K562 (cell line): ENCODE measurements around the gene STK4. TPM values are rescaled to one million over a fixed set of nuclear protein-coding genes. Genes with fewer than 3 reads are reported as not detected.

Experiments used
- ATAC-seq: fragments of 200-7000 bp; cut with Tn5 transposase; 3 replicates; pipeline ENCODE4 v1.9.1; 2020; ENCODE audit warnings: moderate library complexity
- BruUV-seq: library from RNA; stranded (reverse); fragments of 400-500 nt; replicated peaks from 2 replicates; lab custom pipeline; 2021; lab: Mats Ljungman, UMichigan
- CTCF ChIA-PET: fragments of 300-600 bp; formaldehyde crosslinking; extraction: SDS; loops from one replicate; lab custom pipeline; 2021; ENCODE audit warnings: low intra/inter-chr PET ratio; lab: Yijun Ruan, JAX
- POLR2A ChIA-PET: fragments of 300-600, 350-650 bp; sonication (Branson Sonifier 250); formaldehyde crosslinking; extraction: SDS; loops from one replicate; lab custom pipeline; 2021; ENCODE audit warnings: antibody characterized with exemption, inconsistent platforms; lab: Yijun Ruan, JAX
- DNase-seq, 4 experiments: peaks; one replicate each; pipeline versions ENCODE4 v3.0.0 to v3.0.0-alpha.2; 2011 to 2018; ENCODE audit warnings: low spot score in 3 of 4, mixed read lengths in 3 of 4; ENCODE audit errors: extremely low read depth in 1 of 4
- FAIRE-seq: peaks from 2 replicates; lab custom pipeline; 2011; peaks lifted over from hg19 to GRCh38; lab: Jason Lieb, UNC
- H2AFZ ChIP-seq: 2 replicates; pipeline ENCODE4 v1.6.0; 2011; ENCODE audit warnings: low read depth, low read length, control low read depth, inconsistent platforms
- H3K27ac ChIP-seq: fragments of 200-600 bp; 3 replicates; pipeline ENCODE4 v1.8.0; 2011; ENCODE audit warnings: low read depth, mild to moderate bottlenecking, control low read depth, inconsistent platforms, low read length, moderate library complexity, mixed read lengths; ENCODE audit errors: extremely low read depth
- H3K27me3 ChIP-seq, 2 experiments: fragments of 300-600 bp in 1 of 2; 2 replicates in 1 of 2; 3 replicates in 1 of 2; pipeline versions ENCODE4 v1.6.0 to v1.8.0; 2011; ENCODE audit warnings: inconsistent platforms in 2 of 2, low read length in 2 of 2, mild to moderate bottlenecking in 1 of 2, mixed read lengths in 1 of 2, moderate library complexity in 1 of 2; ENCODE audit not compliant: control insufficient read depth in 2 of 2, insufficient read depth in 2 of 2
- H3K36me3 ChIP-seq: fragments of 300-600 bp; 3 replicates; pipeline ENCODE4 v1.8.0; 2011; ENCODE audit warnings: mild to moderate bottlenecking, low read length, inconsistent platforms; ENCODE audit not compliant: control insufficient read depth, insufficient read depth
- H3K4me1 ChIP-seq, 2 experiments: fragments of 200-600 bp in 1 of 2; replicated peaks in 1 of 2; 2 replicates in 1 of 2; 3 replicates in 1 of 2; pipeline versions ENCODE4 v1.5.1 to v1.8.0; 2011; ENCODE audit warnings: inconsistent platforms in 2 of 2, low read length in 2 of 2, mild to moderate bottlenecking in 1 of 2, mixed read lengths in 1 of 2, moderate library complexity in 1 of 2; ENCODE audit not compliant: control insufficient read depth in 2 of 2, insufficient read depth in 2 of 2
- H3K4me2 ChIP-seq: 2 replicates; pipeline ENCODE4 v1.6.1; 2011; ENCODE audit warnings: low read length, control low read depth, inconsistent platforms, mixed read lengths; ENCODE audit not compliant: insufficient read depth
- H3K4me3 ChIP-seq: fragments of 200-600 bp; sonication (generic), shearing (Covaris generic); 2 replicates; pipeline ENCODE4 v1.5.1; 2016; ENCODE audit warnings: control low read depth, inconsistent platforms
- H3K79me2 ChIP-seq: fragments of 200-600 bp; 3 replicates; pipeline ENCODE4 v1.8.0; 2011; ENCODE audit warnings: low read length, inconsistent platforms; ENCODE audit not compliant: control insufficient read depth, insufficient read depth
- H3K9ac ChIP-seq, 2 experiments: 2 replicates each; pipeline versions ENCODE4 v1.6.0 to v1.6.1; 2011; ENCODE audit warnings: low read depth in 2 of 2, low read length in 2 of 2, control low read depth in 1 of 2, inconsistent platforms in 1 of 2, mild to moderate bottlenecking in 1 of 2, mixed read lengths in 1 of 2; ENCODE audit not compliant: insufficient read depth in 1 of 2
- H3K9me1 ChIP-seq: one replicate; pipeline ENCODE4 v1.6.0; 2011; ENCODE audit warnings: inconsistent platforms, mild to moderate bottlenecking, low read length, moderate library complexity; ENCODE audit not compliant: control insufficient read depth, insufficient read depth
- H3K9me3 ChIP-seq: replicated peaks from 2 replicates; pipeline ENCODE4 v1.5.1; 2011; ENCODE audit warnings: low read depth, low read length, inconsistent platforms; ENCODE audit not compliant: control insufficient read depth, insufficient read depth
- H4K20me1 ChIP-seq: replicated peaks from 2 replicates; pipeline ENCODE4 v1.6.1; 2011; ENCODE audit warnings: low read length, inconsistent platforms, mixed read lengths; ENCODE audit not compliant: control insufficient read depth, insufficient read depth
- ADNP ChIP-seq: fragments of 200-800 bp; sonication (Bioruptor generic); IDR thresholded peaks from 2 replicates; pipeline ENCODE4 v1.6.1; 2016; ENCODE audit warnings: missing genetic modification characterization, missing compliant biosample characterization
- CBFA2T3 ChIP-seq: fragments of 450-650 bp; IDR thresholded peaks from 2 replicates; pipeline ENCODE4 v1.6.1; 2017
- HDAC2 ChIP-seq: fragments of 450-650 bp; IDR thresholded peaks from 2 replicates; pipeline ENCODE4 v1.6.1; 2016; ENCODE audit warnings: mild to moderate bottlenecking
- HLTF ChIP-seq: fragments of 450-650 bp; IDR thresholded peaks from 2 replicates; pipeline ENCODE4 v1.6.1; 2016
- IFI16 ChIP-seq: fragments of 250-450 bp; sonication (Bioruptor Pico); IDR thresholded peaks from 2 replicates; pipeline ENCODE4 v2.1.2; 2022; ENCODE audit warnings: mild to moderate bottlenecking, inconsistent platforms
- KDM1A ChIP-seq, 2 experiments: fragments of 450-650 bp; IDR thresholded peaks; 2 replicates each; pipeline ENCODE4 v1.6.1; 2016; ENCODE audit warnings: mild to moderate bottlenecking in 2 of 2
- RAD51 ChIP-seq: fragments of 450-650 bp; IDR thresholded peaks from 2 replicates; pipeline ENCODE4 v1.7.1; 2016; ENCODE audit warnings: low read depth, mild to moderate bottlenecking, borderline replicate concordance
- RBM25 ChIP-seq: fragments of 200-400 bp; formaldehyde crosslinking; IDR thresholded peaks from 2 replicates; pipeline ENCODE4 v1.6.1; 2018; ENCODE audit warnings: low read length, low read depth, moderate library complexity; ENCODE audit not compliant: severe bottlenecking
- ZBTB33 ChIP-seq: sonication (generic); formaldehyde crosslinking; IDR thresholded peaks from 2 replicates; pipeline ENCODE4 v1.8.1; 2023; ENCODE audit warnings: mild to moderate bottlenecking, missing genetic modification reagents
- ZNF280B ChIP-seq: fragments of 250-450 bp; sonication (Bioruptor Pico); IDR thresholded peaks from 2 replicates; pipeline ENCODE4 v1.5.1; 2021; ENCODE audit warnings: mild to moderate bottlenecking
- ZNF518B ChIP-seq: fragments of 250-450 bp; sonication (Bioruptor Pico); IDR thresholded peaks from 2 replicates; pipeline ENCODE4 v1.5.0; 2021; ENCODE audit warnings: mild to moderate bottlenecking, moderate library complexity
- ZNF589 ChIP-seq: fragments of 200-800 bp; sonication (Bioruptor generic); IDR thresholded peaks from 2 replicates; pipeline ENCODE4 v1.6.1; 2016; ENCODE audit warnings: low read depth, missing genetic modification characterization, missing compliant biosample characterization
- ZNF639 ChIP-seq, 2 experiments: fragments of 200-800 bp in 1 of 2; sonication (Bioruptor generic) in 1 of 2; sonication (generic) in 1 of 2; formaldehyde crosslinking in 1 of 2; IDR thresholded peaks in 1 of 2; conservative IDR thresholded peaks in 1 of 2; 2 replicates each; pipeline versions ENCODE4 v1.5.0 to v1.6.1; 2016 to 2020; ENCODE audit warnings: missing compliant biosample characterization in 1 of 2, missing genetic modification characterization in 1 of 2, missing genetic modification reagents in 1 of 2
- ZNF717 ChIP-seq: fragments of 250-450 bp; sonication (Bioruptor Pico); IDR thresholded peaks from 2 replicates; pipeline ENCODE4 v1.5.0; 2021
- ZNF766 ChIP-seq: fragments of 200-800 bp; sonication (Bioruptor generic); conservative IDR thresholded peaks from 2 replicates; pipeline ENCODE4 v1.6.1; 2016; ENCODE audit warnings: missing genetic modification characterization, missing compliant biosample characterization
- WGBS: fragments of 100-300 bp; shearing (Covaris generic); methylation state at CpG from one replicate; pipeline ENCODE4 v1.1.6; 2016; ENCODE audit warnings: low coverage, mixed read lengths; ENCODE audit not compliant: insufficient coverage; ENCODE audit errors: missing lambda C conversion rate; 5-methylcytosine and 5-hydroxymethylcytosine counted together
- in situ Hi-C: fragments of 300-500 bp; cut with MboI; formaldehyde crosslinking; loops from 4 replicates; pipeline ENCODE4 v1.15.0; 2018; ENCODE audit warnings: inconsistent platforms, mixed read lengths
- intact Hi-C: fragments of 100-400 bp; cut with micrococcal nuclease; formaldehyde crosslinking; loops from 2 replicates; pipeline ENCODE4 v1.14.2; 2022
- polyA plus RNA-seq, 8 experiments: library from polyadenylated mRNA; depleted of rRNA in 4 of 8; stranded (reverse) in 5 of 8; unstranded in 3 of 8; fragments of >200 nt; fragmentation: Nextera tagmentation in 2 of 8; fragmentation: Illumina TruSeq in 1 of 8; extraction: Ambion mirVana in 2 of 8; extraction: Trizol in 1 of 8; gene quantifications; 2 replicates each; pipeline versions ENCODE4 v1.2.1 to v1.2.3, GENCODE V29; 2011 to 2014; ENCODE audit warnings: inconsistent platforms in 1 of 8, missing spikeins in 1 of 8
- total RNA-seq, 7 experiments: library from RNA; depleted of rRNA in 6 of 7; stranded (reverse); fragments of >200 nt in 6 of 7; fragmentation: Illumina TruSeq in 2 of 7; extraction: Trizol in 2 of 7; gene quantifications; 2 replicates each; pipeline versions ENCODE4 v1.2.1 to v1.2.3, GENCODE V29; 2011 to 2021; ENCODE audit warnings: low replicate concordance in 1 of 7

STK4 gene
- total and polyA plus RNA-seq, 9 of the 15 experiments (the other 6 are each of a cell fraction or from before 2014, with no cell fraction given): 11.9 to 30.6 (median 22.2) TPM

GRCh38 chr20:44965651-44966029 lies 672 bp upstream of the STK4 start:
- peak overlapping the region; percentile 92 for H3K27ac ChIP-seq
- H3K27me3 ChIP-seq: no peaks in the 10 kb centered on the region
- ChIA-PET CTCF (interaction anchor here (0.7 kb wide), 1 partner anchor 19 kb away, joined by 3 read pairs; no protein-coding TSS in a partner anchor), POLR2A (interaction anchor here (1.0 to 1.5 kb wide), 3 partner anchors 9 to 1399 kb away, joined by 3 read pairs; no protein-coding TSS in a partner anchor)
- H3K9me1 ChIP-seq: no peaks in the 10 kb centered on the region
- WGBS: 4% methylated on average over 5 of the region's 5 CpGs
- peak overlapping the region; percentile 98 for H2AFZ ChIP-seq
- peaks cover 24 to 60% of the 10 kb centered on the region in 2 experiments for H3K4me1 ChIP-seq
- TSS peak; percentile 92 for BruUV-seq
- no peak for DNase-seq
- H3K9ac ChIP-seq: peak overlapping the region; percentile 90 to 98
- H3K4me2 ChIP-seq: peak overlapping the region; percentile 92
- no peaks in the 10 kb centered on the region for H3K36me3 ChIP-seq
- no peak for ATAC-seq
- H3K4me3 ChIP-seq: peak overlapping the region; percentile 96
- H3K79me2 ChIP-seq: peaks cover 50% of the 10 kb centered on the region
- intact Hi-C loops: no loop called here
- in situ Hi-C loops: no loop called here
- no peak for FAIRE-seq
- no peaks in the 10 kb centered on the region for H3K9me3 ChIP-seq
- H4K20me1 ChIP-seq: peaks cover 7% of the 10 kb centered on the region; the same call in 1 of the 2 replicates
- TF ChIP-seq ZBTB33 (CRISPR knock-in tag) (no peak), ZNF766 (0 out of 2 replicates have a peak, but pooled peaks have one; percentile 40), ZNF280B (no peak), KDM1A (IDR thresholded peaks at IDR 0.05) (peak; percentile 59 to 80; a peak in 3 of 4 replicates), ZNF589 (0 out of 2 replicates have a peak, but pooled peaks have one; percentile 17), HDAC2 (0 out of 2 replicates have a peak, but pooled peaks have one; percentile 15), IFI16 (no peak), ZNF639 (CRISPR knock-in tag; conservative IDR thresholded peaks at IDR 0.05 in 1 of 2, IDR thresholded peaks at IDR 0.05 in 1 of 2) (no peak), RBM25 (peak; percentile 61), ADNP (peak; percentile 82), ZNF717 (CRISPR knock-in tag) (no peak), ZNF518B (CRISPR knock-in tag) (no peak), CBFA2T3 (no peak), RAD51 (no peak), HLTF (no peak)
